HG02763 (cell line): ENCODE results near the gene MTIF2.
"Not testable (repeated sequence)": the region's sequence is repeated elsewhere in the genome, so short reads cannot be mapped to it uniquely, and the experiment has no call there.

Experiments used
- ATAC-seq: cut with Tn5 transposase; IDR thresholded peaks from one replicate; pipeline ENCODE4 v1.9.1; 2021; ENCODE audit warnings: mild to moderate bottlenecking, moderate library complexity; ENCODE audit not compliant: unreplicated experiment

The MTIF2 gene

DNA sequence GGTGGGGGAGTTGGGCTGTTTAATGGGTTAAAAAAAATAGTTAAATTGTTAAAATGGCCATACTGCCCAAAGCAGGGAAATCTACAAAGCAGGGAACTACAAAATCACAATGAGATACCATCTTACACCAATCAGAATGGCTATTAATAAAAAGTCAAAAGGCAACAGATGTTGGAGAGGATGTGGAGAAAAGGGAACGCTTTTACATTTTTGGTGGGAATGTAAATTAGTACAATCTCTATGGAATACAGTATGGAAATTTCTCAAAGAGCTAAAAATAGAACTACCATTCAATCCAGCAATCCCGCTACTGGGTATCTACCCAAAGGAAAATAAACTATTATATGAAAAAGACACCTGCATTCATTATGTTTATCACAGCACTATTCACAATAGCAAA is 64.1 kb downstream of the MTIF2 start:
- ATAC-seq, result no peak

DNA sequence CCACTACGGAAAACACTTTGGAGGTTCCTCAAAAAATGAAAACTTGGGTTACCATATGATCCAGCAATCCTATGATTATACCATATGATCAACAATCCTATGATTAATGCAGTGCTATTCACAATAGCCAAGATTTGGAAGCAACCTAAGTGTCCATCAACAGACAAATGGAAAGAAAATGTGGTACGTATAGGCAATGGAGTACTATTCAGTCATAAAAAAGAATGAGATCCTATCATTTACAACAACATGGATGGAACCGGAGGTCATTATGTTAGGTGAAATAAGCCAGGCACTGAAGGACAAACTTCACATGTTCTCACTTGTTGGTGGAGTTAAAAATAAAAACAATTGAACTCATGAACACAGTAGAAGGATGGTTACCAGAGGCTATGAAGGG is 64.5 kb downstream of the MTIF2 start:
- no peak for ATAC-seq

DNA sequence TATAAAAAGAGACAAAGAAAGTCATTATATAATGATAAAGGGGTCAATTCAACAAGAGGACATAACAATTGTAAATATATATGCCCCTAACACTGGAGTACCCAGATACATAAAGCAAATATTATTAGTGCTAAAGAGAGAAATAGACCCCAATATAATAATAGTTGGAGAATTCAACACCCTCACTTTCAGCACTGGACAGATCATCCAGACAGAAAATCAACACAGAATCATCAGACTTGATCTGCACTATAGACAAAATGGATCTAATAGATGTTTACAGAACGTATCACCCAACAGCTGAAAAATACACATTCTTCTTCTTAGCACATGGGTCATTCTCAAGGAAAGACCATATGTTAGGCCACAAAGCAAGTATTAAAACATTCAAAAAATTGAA is 68.6 kb downstream of the MTIF2 start:
- ATAC-seq, result no peak

DNA sequence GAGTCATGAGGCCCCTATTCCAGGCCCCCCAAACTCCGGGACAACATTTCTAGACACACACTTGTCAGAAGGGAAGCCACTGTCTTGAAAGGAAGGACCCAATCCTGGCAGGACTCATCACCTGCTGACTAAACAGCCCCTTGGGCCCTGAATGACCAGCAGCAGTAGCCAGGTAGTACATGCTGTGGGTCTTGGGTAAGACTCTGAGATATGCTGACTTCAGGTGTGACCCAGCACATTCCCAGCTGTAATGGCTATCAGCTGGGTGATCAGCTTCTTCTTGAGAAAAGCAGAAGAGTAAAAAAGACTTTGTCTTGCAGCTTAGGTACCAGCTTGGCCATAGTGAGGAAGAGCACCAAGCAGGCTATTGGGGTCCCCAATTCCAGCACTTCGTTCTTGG is 72.5 kb downstream of the MTIF2 start:
- ATAC-seq, result no peak

DNA sequence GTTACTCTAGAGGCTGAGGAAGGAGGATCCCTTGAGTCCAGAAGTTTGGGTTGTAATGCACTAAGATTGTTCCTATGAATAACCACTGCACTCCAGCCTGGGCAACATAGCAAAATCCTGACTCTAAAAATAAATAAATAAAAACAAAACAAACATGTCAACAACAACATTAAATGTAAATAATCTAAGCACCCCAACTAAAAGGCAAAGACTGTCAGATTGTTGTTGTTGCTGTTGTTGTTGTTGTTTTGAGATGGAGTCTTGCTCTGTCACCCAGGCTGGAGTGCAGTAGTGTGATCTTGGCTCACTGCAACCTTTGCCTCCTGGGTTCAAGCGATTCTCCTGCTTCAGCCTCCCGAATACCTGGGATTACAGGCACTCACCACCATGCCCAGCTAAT is 77.1 kb downstream of the MTIF2 start:
- not testable (repeated sequence) for ATAC-seq

DNA sequence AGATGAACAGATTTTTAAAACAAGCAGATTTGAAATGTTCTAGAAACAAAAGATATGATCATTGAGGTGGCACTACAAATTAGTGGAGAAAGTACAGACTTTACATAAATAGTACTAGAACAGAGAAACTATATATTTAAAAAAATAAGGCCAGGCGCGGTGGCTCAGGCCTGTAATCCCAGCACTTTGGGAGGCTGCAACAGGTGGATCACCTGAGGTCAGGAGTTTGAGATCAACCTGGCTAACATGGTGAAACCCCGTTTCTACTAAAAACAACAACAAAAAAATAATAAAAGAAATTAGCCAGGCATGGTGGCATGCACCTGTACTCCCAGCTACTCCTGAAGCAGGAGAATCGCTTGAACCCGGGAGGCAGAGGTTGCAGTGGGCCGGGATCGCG is 82.2 kb downstream of the MTIF2 start:
- ATAC-seq, result not testable (repeated sequence)
